Osteocyte (in vitro differentiated cells): ENCODE measurements around the gene SYNPO2. TPM values are rescaled to one million over a fixed set of nuclear protein-coding genes. Genes with fewer than 3 reads are reported as not detected.
A peak's percentile ranks its signal among the peaks of the same experiment; 100 is the strongest.

Source experiments
- DNase-seq: peaks from one replicate; pipeline ENCODE4 v3.0.0; 2021; ENCODE audit warnings: mixed read lengths; ENCODE audit not compliant: unreplicated experiment; ENCODE audit errors: extremely low spot score
- H3K27ac Mint-ChIP-seq: one replicate; pipeline ENCODE4 v1.8.0; 2021; ENCODE audit warnings: mild to moderate bottlenecking, mixed read lengths; ENCODE audit not compliant: unreplicated experiment
- H3K27me3 Mint-ChIP-seq: one replicate; pipeline ENCODE4 v1.8.0; 2021; ENCODE audit warnings: mixed read lengths; ENCODE audit not compliant: unreplicated experiment
- H3K36me3 Mint-ChIP-seq: one replicate; pipeline ENCODE4 v1.8.0; 2021; ENCODE audit warnings: mixed read lengths; ENCODE audit not compliant: unreplicated experiment
- H3K4me1 Mint-ChIP-seq: one replicate; pipeline ENCODE4 v1.8.0; 2021; ENCODE audit warnings: mixed read lengths; ENCODE audit not compliant: unreplicated experiment
- H3K4me3 Mint-ChIP-seq: one replicate; pipeline ENCODE4 v1.8.0; 2021; ENCODE audit warnings: mild to moderate bottlenecking, moderate library complexity, mixed read lengths; ENCODE audit not compliant: unreplicated experiment
- H3K9me3 Mint-ChIP-seq: one replicate; pipeline ENCODE4 v1.8.0; 2021; ENCODE audit warnings: mixed read lengths; ENCODE audit not compliant: unreplicated experiment
- total RNA-seq: library from RNA; stranded (reverse); gene quantifications from 2 replicates; pipeline ENCODE4 v1.2.1, GENCODE V29; 2021
- TF ChIP-seq, protein P1 (sequence below): fragments of 200-600 bp; sonication (generic); IDR thresholded peaks from 2 replicates; pipeline ENCODE4 v1.5.0; 2021; ENCODE audit warnings: antibody characterized with exemption, mild to moderate bottlenecking, moderate library complexity

Gene SYNPO2
- total RNA-seq, 1 donor from 2014 or later = 4.1 TPM

GRCh38 chr4:118987959-118988634 is 99.4 kb downstream of the SYNPO2 start:
- Mint-ChIP-seq H3K27ac (no peak overlapping the region), H3K4me1 (peaks cover 27% of the 10 kb centered on the region), H3K9me3 (no peaks in the 10 kb centered on the region), H3K4me3 (no peak overlapping the region), H3K36me3 (no peaks in the 10 kb centered on the region), H3K27me3 (no peaks in the 10 kb centered on the region)
- TF ChIP-seq, protein P1, sequence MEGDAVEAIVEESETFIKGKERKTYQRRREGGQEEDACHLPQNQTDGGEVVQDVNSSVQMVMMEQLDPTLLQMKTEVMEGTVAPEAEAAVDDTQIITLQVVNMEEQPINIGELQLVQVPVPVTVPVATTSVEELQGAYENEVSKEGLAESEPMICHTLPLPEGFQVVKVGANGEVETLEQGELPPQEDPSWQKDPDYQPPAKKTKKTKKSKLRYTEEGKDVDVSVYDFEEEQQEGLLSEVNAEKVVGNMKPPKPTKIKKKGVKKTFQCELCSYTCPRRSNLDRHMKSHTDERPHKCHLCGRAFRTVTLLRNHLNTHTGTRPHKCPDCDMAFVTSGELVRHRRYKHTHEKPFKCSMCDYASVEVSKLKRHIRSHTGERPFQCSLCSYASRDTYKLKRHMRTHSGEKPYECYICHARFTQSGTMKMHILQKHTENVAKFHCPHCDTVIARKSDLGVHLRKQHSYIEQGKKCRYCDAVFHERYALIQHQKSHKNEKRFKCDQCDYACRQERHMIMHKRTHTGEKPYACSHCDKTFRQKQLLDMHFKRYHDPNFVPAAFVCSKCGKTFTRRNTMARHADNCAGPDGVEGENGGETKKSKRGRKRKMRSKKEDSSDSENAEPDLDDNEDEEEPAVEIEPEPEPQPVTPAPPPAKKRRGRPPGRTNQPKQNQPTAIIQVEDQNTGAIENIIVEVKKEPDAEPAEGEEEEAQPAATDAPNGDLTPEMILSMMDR = no peak
- no peak for DNase-seq

DNA sequence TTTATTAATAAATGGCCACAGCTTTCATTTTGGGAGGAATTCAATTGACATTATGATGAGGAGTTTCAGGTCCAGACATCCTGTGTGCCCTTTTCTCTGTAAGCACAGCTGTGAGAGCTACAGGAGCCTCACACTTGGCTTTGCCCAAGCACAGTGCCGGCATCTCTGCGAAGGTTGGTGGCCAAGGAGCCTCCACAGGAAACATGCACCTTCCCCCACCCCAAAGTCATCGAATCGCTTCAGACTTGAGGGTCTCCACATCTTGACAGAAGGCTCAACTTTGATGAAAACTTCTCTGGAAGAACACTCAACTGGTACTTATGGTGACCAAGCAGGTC is 100.0 kb downstream of the SYNPO2 start:
- Mint-ChIP-seq H3K36me3 (no peaks in the 10 kb centered on the region), H3K4me1 (peaks cover 23% of the 10 kb centered on the region)
- TF ChIP-seq, protein P1 = no peak

DNA sequence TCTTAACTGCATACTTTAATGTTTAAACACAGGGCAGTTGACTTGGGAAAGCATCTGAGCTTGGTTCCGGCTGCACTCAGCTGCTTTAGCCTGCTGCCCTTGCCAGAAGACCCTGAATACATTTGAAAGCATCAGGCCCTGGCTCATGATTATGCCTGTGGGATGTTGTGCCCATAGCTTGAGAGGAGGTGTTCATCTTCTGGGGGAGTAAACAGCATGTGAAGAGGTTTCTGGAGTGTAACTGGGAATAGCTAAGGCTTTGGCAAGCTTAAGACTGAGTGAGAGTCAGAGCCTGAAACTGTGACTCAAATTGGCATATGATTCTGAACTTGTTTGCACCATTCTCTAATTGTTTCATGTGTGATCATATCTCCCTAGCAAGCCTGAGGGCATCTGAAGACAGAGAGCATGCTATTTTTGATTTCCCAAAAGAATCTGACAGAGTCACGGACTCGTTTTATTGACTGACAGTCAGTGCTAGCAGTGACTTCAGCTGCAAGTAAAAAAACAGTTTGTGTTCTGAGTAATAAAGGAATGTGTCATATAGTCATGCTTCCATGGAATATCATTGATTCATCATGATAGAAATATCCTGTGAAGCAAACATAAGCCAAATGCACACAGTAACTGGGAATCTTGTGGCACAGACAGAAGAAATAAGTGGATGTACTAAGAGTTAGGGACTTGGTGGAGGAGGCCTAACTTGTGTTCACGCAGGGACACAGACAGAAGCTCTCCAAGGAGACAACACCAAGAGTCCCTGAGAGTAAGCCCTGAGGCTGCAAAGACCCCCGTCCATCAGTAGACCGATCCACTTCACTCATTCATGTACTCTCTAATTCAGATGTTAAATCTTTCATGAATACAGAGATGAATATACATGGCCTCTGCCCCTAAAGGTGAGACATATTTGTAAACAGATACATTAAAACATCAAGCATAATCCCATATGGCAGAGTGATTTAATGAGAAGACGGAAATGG is 100.7 kb downstream of the SYNPO2 start:
- TF ChIP-seq, protein P1 = no peak
- Mint-ChIP-seq H3K4me1 (peaks cover 23% of the 10 kb centered on the region), H3K9me3 (no peaks in the 10 kb centered on the region), H3K27me3 (no peaks in the 10 kb centered on the region), H3K27ac (peak overlapping the region; percentile 68), H3K36me3 (no peaks in the 10 kb centered on the region), H3K4me3 (no peak overlapping the region)
- DNase-seq = no peak

More for the DNA sequence above, 100.0 kb downstream of the SYNPO2 start:
- H3K27me3 Mint-ChIP-seq = no peaks in the 10 kb centered on the region
- DNase-seq = no peak
- no peak overlapping the region for H3K4me3 Mint-ChIP-seq
- H3K27ac Mint-ChIP-seq = peak overlapping the region; percentile 68
- H3K9me3 Mint-ChIP-seq = no peaks in the 10 kb centered on the region

DNA sequence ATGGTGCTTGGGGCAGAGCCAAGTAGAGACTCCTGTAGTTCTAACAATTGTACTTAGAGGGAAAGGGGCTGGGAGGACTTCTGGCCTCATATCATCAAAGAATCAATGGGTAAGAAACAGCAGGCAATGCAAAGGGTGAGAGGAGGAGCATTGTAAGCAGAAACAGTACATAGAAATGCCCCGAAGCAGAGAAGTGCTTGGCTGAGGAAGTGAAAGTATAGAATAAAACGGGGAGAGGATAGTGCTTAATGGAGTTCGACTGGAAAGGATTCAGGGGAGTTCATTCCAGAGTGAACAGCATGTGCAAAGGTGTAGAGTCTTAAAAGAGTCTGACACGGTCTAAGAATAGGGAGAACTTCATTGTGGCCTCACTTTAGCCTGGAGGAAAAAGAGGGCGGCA is 103.0 kb downstream of the SYNPO2 start:
- no peak overlapping the region for H3K4me3 Mint-ChIP-seq
- H3K27ac Mint-ChIP-seq = no peak overlapping the region
- H3K27me3 Mint-ChIP-seq = no peaks in the 10 kb centered on the region
- peaks cover 23% of the 10 kb centered on the region for H3K4me1 Mint-ChIP-seq
- TF ChIP-seq, protein P1 = no peak
- DNase-seq = no peak
- H3K9me3 Mint-ChIP-seq = no peaks in the 10 kb centered on the region
- no peaks in the 10 kb centered on the region for H3K36me3 Mint-ChIP-seq

DNA sequence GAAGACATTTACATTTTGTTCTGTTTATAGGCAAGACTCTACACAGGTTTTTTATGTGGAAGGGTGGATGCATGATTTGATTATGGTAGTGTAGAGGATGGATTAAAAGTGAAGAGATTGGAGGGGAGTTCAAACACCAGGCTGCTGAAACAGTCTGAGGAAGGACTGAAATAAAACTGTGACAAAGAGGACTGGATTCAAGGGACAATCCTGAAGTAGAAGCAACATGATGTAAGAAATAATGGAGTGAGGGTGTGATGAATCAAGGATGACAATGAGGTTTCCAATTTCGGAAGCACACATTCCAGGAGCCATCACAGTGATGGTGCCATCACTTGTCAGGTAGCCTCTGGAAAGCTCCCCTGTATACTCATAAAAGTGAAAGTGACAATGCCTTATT is 103.5 kb downstream of the SYNPO2 start:
- no peaks in the 10 kb centered on the region for H3K27me3 Mint-ChIP-seq
- DNase-seq = no peak
- H3K4me3 Mint-ChIP-seq = no peak overlapping the region
- no peaks in the 10 kb centered on the region for H3K9me3 Mint-ChIP-seq
- H3K27ac Mint-ChIP-seq = no peak overlapping the region
- TF ChIP-seq, protein P1 = no peak
- no peaks in the 10 kb centered on the region for H3K36me3 Mint-ChIP-seq
- peaks cover 23% of the 10 kb centered on the region for H3K4me1 Mint-ChIP-seq
